HCT116 (cell line): ENCODE results near the gene RNPC3. TPM values are rescaled to one million over a fixed set of nuclear protein-coding genes. Genes with fewer than 3 reads are reported as not detected.
A peak's percentile ranks its signal among the peaks of the same experiment; 100 is the strongest.

Experiments used
- ATAC-seq: fragments of 200-7000 bp; cut with Tn5 transposase; 2 replicates; pipeline ENCODE4 v1.9.1; 2020; ENCODE audit warnings: mild to moderate bottlenecking, moderate library complexity
- BruUV-seq: library from RNA; stranded (reverse); fragments of 400-500 nt; replicated peaks from 2 replicates; lab custom pipeline; 2021; lab: Mats Ljungman, UMichigan
- CTCF ChIA-PET: fragments of 300-600 bp; sonication (Branson Sonifier 250); formaldehyde crosslinking; loops from one replicate; lab custom pipeline; 2021; ENCODE audit warnings: antibody characterized with exemption; lab: Charles Lee
- POLR2A ChIA-PET: fragments of 300-600, 350-600 bp; sonication (Branson Sonifier 250); formaldehyde crosslinking; loops from one replicate; lab custom pipeline; 2021; ENCODE audit warnings: antibody characterized with exemption; lab: Charles Lee
- RAD21 ChIA-PET, 2 experiments: fragments of 300-600 bp; sonication (Branson Sonifier 250); formaldehyde crosslinking; loops; one replicate each; lab custom pipeline; 2023; ENCODE audit warnings: low total read pairs in 2 of 2; ENCODE audit not compliant: uncharacterized antibody in 2 of 2, unreplicated experiment in 2 of 2, low non-redundant PET in 1 of 2; lab: Charles Lee
- DNase-seq: peaks from one replicate; pipeline ENCODE4 v3.0.0-alpha.2; 2010; ENCODE audit warnings: low read depth, low spot score
- H2AFZ ChIP-seq: fragments of 200-600 bp; shearing (Covaris generic), sonication (generic); 2 replicates; pipeline ENCODE4 v1.6.1; 2017; ENCODE audit warnings: low read depth, mixed run types, mixed read lengths, antibody characterized with exemption, low read length; ENCODE audit not compliant: poor library complexity, severe bottlenecking
- H3K27ac ChIP-seq: 2 replicates; pipeline ENCODE4 v1.5.1; 2012; ENCODE audit warnings: low read depth, low read length
- H3K27me3 ChIP-seq: fragments of 200-600 bp; sonication (generic); 2 replicates; pipeline ENCODE4 v1.6.1; 2016; ENCODE audit warnings: mixed run types, low read length, mixed read lengths; ENCODE audit not compliant: insufficient read depth
- H3K36me3 ChIP-seq, 2 experiments: fragments of 200-500 bp in 1 of 2; fragments of 200-600 bp in 1 of 2; sonication (Bioruptor generic) in 1 of 2; sonication (generic) in 1 of 2; 2 replicates each; pipeline versions ENCODE4 v1.5.1 to v1.6.1; 2014 to 2016; ENCODE audit warnings: low read length in 2 of 2, inconsistent platforms in 1 of 2, mixed read lengths in 1 of 2, mixed run types in 1 of 2; ENCODE audit not compliant: insufficient read depth in 2 of 2, control insufficient read depth in 1 of 2
- H3K4me1 ChIP-seq, 2 experiments: fragments of 200-600 bp in 1 of 2; sonication (generic) in 1 of 2; 2 replicates each; pipeline versions ENCODE4 v1.5.1 to v1.6.1; 2012 to 2017; ENCODE audit warnings: low read length in 2 of 2, inconsistent platforms in 1 of 2, mild to moderate bottlenecking in 1 of 2, mixed read lengths in 1 of 2, mixed run types in 1 of 2, moderate library complexity in 1 of 2; ENCODE audit not compliant: insufficient read depth in 2 of 2, control insufficient read depth in 1 of 2
- H3K4me2 ChIP-seq: fragments of 200-600 bp; sonication (generic); 2 replicates; pipeline ENCODE4 v1.6.1; 2017; ENCODE audit warnings: mixed run types, low read length, mixed read lengths
- H3K4me3 ChIP-seq, 2 experiments: fragments of 200-600 bp in 1 of 2; sonication (generic) in 1 of 2; replicated peaks in 1 of 2; 2 replicates each; pipeline ENCODE4 v1.5.1; 2011 to 2016; ENCODE audit warnings: low read length in 2 of 2, control low read depth in 1 of 2, low read depth in 1 of 2, mild to moderate bottlenecking in 1 of 2, mixed read lengths in 1 of 2, mixed run types in 1 of 2
- H3K79me2 ChIP-seq: fragments of 200-600 bp; sonication (generic); 2 replicates; pipeline ENCODE4 v1.6.1; 2017; ENCODE audit warnings: mild to moderate bottlenecking, mixed run types, low read length, moderate library complexity, mixed read lengths; ENCODE audit not compliant: insufficient read depth
- H3K9ac ChIP-seq: fragments of 200-600 bp; sonication (generic); 2 replicates; pipeline ENCODE4 v1.6.1; 2016; ENCODE audit warnings: low read length, mixed read lengths
- H3K9me2 ChIP-seq: fragments of 200-600 bp; sonication (generic), shearing (Covaris generic); 2 replicates; pipeline ENCODE4 v1.6.1; 2017; ENCODE audit warnings: mixed run types, mild to moderate bottlenecking, moderate library complexity; ENCODE audit not compliant: insufficient read depth
- H3K9me3 ChIP-seq, 2 experiments: fragments of 200-500 bp in 1 of 2; fragments of 200-600 bp in 1 of 2; sonication (Bioruptor generic) in 1 of 2; sonication (generic) in 1 of 2; 2 replicates each; pipeline ENCODE4 v1.6.1; 2014 to 2017; ENCODE audit warnings: low read length in 2 of 2, mixed read lengths in 2 of 2, inconsistent platforms in 1 of 2, low read depth in 1 of 2, mild to moderate bottlenecking in 1 of 2, mixed run types in 1 of 2, moderate library complexity in 1 of 2; ENCODE audit not compliant: control insufficient read depth in 1 of 2, insufficient read depth in 1 of 2
- H4K20me1 ChIP-seq: fragments of 200-600 bp; sonication (generic), shearing (Covaris generic); 2 replicates; pipeline ENCODE4 v1.6.1; 2017; ENCODE audit warnings: mixed run types, mild to moderate bottlenecking, moderate library complexity; ENCODE audit not compliant: insufficient read depth
- ATF3 ChIP-seq: IDR thresholded peaks from 2 replicates; pipeline ENCODE4 v1.6.1; 2012
- CBX3 ChIP-seq: IDR thresholded peaks from 2 replicates; pipeline ENCODE4 v1.6.1; 2012; ENCODE audit warnings: low read depth
- FOSL1 ChIP-seq: IDR thresholded peaks from 2 replicates; pipeline ENCODE4 v1.6.1; 2012; ENCODE audit warnings: low read depth
- JUND ChIP-seq: IDR thresholded peaks from 2 replicates; pipeline ENCODE4 v1.6.1; 2012
- MAX ChIP-seq: IDR thresholded peaks from 2 replicates; pipeline ENCODE4 v1.6.1; 2012
- POLR2A ChIP-seq: IDR thresholded peaks from 2 replicates; pipeline ENCODE4 v1.7.0; 2011; ENCODE audit warnings: borderline replicate concordance; ENCODE audit not compliant: insufficient read depth, insufficient read length; ENCODE audit errors: extremely low read depth
- POLR2AphosphoS5 ChIP-seq: IDR thresholded peaks from 2 replicates; pipeline ENCODE4 v1.6.1; 2011; ENCODE audit warnings: mild to moderate bottlenecking, low read depth, low read length, moderate library complexity
- RAD21 ChIP-seq: IDR thresholded peaks from 2 replicates; pipeline ENCODE4 v1.6.1; 2012; ENCODE audit warnings: low read depth, mild to moderate bottlenecking
- SIN3A ChIP-seq: IDR thresholded peaks from 2 replicates; pipeline ENCODE4 v1.6.1; 2012; ENCODE audit warnings: low read depth
- SP1 ChIP-seq: IDR thresholded peaks from 2 replicates; pipeline ENCODE4 v1.6.1; 2012; ENCODE audit warnings: low read depth
- YY1 ChIP-seq: IDR thresholded peaks from 2 replicates; pipeline ENCODE4 v1.6.1; 2011; ENCODE audit warnings: low read length, low read depth, moderate library complexity, mild to moderate bottlenecking; ENCODE audit not compliant: insufficient replicate concordance; ENCODE audit errors: extremely low read depth
- ZFX ChIP-seq: fragments of 450-650 bp; IDR thresholded peaks from 2 replicates; pipeline ENCODE4 v1.6.1; 2017
- ZNF274 ChIP-seq: fragments of 200-500 bp; sonication (Bioruptor generic); IDR thresholded peaks from 2 replicates; pipeline ENCODE4 v1.6.1; 2014; ENCODE audit warnings: mild to moderate bottlenecking, low read depth, low read length, inconsistent platforms
- intact Hi-C: fragments of 100-400 bp; cut with micrococcal nuclease; formaldehyde crosslinking; loops from 2 replicates; pipeline ENCODE4 v1.10.0; 2022
- total RNA-seq: library from RNA; stranded (reverse); gene quantifications from one replicate; pipeline ENCODE4 v1.2.1, GENCODE V29; 2021; ENCODE audit not compliant: unreplicated experiment
- TF ChIP-seq, protein P1 (sequence below), 3 experiments: fragments of 200-600 bp in 1 of 3; sonication (generic) in 1 of 3; IDR thresholded peaks in 2 of 3; conservative IDR thresholded peaks in 1 of 3; 2 replicates each; pipeline ENCODE4 v1.5.1; 2012 to 2017; ENCODE audit warnings: low read depth in 2 of 3, low read length in 2 of 3, antibody characterized with exemption in 1 of 3, borderline replicate concordance in 1 of 3, control low read depth in 1 of 3, mild to moderate bottlenecking in 1 of 3, mixed read lengths in 1 of 3, mixed run types in 1 of 3, moderate library complexity in 1 of 3; ENCODE audit not compliant: insufficient read depth in 1 of 3
- TF ChIP-seq, protein P2 (sequence below): IDR thresholded peaks from 2 replicates; pipeline ENCODE4 v1.6.1; 2011; ENCODE audit warnings: mild to moderate bottlenecking, low read length, moderate library complexity; ENCODE audit not compliant: insufficient replicate concordance; ENCODE audit errors: extremely low read depth
- TF ChIP-seq, protein P3 (sequence below): IDR thresholded peaks from 2 replicates; pipeline ENCODE4 v1.6.1; 2012; ENCODE audit warnings: low read depth

The RNPC3 gene
- total RNA-seq, 1 experiment from 2014 or later, result 11.1 TPM

DNA sequence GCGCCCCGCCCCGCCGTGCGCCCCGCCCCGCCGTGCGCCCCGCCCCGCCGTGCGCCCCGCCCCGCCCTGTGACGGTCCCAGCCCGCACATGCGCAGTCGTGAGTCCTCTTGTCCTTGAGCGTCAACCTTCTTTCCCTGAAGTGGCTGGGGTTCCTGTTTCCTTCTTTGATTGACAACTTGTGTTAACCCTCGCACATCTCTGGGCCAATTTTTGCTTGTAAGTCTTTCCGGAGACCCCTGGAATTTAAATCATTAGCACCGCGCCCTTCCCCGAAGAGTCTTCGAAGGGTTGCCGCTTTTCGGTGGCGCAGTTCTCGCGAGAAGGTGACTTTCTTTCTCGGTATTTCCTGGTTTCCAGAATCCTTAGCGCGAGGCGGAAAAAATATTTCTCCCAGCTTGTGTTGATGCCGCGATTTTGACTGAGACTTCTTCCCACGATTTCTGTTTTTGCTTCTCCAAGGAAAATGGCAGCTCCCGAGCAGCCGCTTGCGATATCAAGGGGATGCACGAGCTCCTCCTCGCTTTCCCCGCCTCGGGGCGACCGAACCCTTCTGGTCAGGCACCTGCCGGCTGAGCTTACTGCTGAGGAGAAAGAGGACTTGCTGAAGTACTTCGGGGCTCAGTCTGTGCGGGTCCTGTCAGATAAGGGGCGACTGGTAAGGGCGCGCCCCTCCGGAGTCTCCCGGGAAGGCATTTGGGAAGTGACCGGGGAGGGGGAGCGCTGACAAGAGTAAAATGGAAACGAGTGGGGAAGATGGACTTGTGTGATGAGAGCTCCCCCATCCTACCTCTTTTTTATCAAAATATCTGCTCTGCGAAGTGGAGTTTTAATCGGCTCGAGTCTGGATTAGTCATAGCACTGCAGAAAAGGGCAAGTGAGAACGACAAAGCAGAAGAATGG is at the start of gene RNPC3 (continued):
- TF ChIP-seq MAX (peak; percentile 65), YY1 (peak; percentile 52), SP1 (peak; percentile 27; the same call in 1 of the 2 replicates), POLR2AphosphoS5 (peak; percentile 70), FOSL1 (no peak), JUND (no peak; the same call in 1 of the 2 replicates)

GRCh38 chr1:103477101-103477500 is 48.4 kb upstream of the RNPC3 start:
- TF ChIP-seq CBX3 (no peak), POLR2A (no peak), SIN3A (no peak), ZFX (no peak), RAD21 (no peak), ZNF274 (no peak), POLR2AphosphoS5 (no peak), ATF3 (no peak), MAX (no peak)
- TF ChIP-seq, protein P1, sequence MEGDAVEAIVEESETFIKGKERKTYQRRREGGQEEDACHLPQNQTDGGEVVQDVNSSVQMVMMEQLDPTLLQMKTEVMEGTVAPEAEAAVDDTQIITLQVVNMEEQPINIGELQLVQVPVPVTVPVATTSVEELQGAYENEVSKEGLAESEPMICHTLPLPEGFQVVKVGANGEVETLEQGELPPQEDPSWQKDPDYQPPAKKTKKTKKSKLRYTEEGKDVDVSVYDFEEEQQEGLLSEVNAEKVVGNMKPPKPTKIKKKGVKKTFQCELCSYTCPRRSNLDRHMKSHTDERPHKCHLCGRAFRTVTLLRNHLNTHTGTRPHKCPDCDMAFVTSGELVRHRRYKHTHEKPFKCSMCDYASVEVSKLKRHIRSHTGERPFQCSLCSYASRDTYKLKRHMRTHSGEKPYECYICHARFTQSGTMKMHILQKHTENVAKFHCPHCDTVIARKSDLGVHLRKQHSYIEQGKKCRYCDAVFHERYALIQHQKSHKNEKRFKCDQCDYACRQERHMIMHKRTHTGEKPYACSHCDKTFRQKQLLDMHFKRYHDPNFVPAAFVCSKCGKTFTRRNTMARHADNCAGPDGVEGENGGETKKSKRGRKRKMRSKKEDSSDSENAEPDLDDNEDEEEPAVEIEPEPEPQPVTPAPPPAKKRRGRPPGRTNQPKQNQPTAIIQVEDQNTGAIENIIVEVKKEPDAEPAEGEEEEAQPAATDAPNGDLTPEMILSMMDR (IDR thresholded peaks at IDR 0.05 in 2 of 3, conservative IDR thresholded peaks at IDR 0.05 in 1 of 3; ENCODE audit: borderline replicate concordance in 1 of 3, insufficient read depth in 1 of 3, low read depth in 2 of 3, low read length in 2 of 3), result no peak
- TF ChIP-seq, protein P2, sequence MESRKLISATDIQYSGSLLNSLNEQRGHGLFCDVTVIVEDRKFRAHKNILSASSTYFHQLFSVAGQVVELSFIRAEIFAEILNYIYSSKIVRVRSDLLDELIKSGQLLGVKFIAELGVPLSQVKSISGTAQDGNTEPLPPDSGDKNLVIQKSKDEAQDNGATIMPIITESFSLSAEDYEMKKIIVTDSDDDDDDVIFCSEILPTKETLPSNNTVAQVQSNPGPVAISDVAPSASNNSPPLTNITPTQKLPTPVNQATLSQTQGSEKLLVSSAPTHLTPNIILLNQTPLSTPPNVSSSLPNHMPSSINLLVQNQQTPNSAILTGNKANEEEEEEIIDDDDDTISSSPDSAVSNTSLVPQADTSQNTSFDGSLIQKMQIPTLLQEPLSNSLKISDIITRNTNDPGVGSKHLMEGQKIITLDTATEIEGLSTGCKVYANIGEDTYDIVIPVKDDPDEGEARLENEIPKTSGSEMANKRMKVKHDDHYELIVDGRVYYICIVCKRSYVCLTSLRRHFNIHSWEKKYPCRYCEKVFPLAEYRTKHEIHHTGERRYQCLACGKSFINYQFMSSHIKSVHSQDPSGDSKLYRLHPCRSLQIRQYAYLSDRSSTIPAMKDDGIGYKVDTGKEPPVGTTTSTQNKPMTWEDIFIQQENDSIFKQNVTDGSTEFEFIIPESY, result no peak
- TF ChIP-seq, protein P3, sequence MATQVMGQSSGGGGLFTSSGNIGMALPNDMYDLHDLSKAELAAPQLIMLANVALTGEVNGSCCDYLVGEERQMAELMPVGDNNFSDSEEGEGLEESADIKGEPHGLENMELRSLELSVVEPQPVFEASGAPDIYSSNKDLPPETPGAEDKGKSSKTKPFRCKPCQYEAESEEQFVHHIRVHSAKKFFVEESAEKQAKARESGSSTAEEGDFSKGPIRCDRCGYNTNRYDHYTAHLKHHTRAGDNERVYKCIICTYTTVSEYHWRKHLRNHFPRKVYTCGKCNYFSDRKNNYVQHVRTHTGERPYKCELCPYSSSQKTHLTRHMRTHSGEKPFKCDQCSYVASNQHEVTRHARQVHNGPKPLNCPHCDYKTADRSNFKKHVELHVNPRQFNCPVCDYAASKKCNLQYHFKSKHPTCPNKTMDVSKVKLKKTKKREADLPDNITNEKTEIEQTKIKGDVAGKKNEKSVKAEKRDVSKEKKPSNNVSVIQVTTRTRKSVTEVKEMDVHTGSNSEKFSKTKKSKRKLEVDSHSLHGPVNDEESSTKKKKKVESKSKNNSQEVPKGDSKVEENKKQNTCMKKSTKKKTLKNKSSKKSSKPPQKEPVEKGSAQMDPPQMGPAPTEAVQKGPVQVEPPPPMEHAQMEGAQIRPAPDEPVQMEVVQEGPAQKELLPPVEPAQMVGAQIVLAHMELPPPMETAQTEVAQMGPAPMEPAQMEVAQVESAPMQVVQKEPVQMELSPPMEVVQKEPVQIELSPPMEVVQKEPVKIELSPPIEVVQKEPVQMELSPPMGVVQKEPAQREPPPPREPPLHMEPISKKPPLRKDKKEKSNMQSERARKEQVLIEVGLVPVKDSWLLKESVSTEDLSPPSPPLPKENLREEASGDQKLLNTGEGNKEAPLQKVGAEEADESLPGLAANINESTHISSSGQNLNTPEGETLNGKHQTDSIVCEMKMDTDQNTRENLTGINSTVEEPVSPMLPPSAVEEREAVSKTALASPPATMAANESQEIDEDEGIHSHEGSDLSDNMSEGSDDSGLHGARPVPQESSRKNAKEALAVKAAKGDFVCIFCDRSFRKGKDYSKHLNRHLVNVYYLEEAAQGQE, result no peak
- H3K27me3 ChIP-seq, result no peaks in the 10 kb centered on the region
- intact Hi-C loops, result no loop called here

More at GRCh38 chr1:103477101-103477500, 48.4 kb upstream of the RNPC3 start:
- H3K36me3 ChIP-seq, result no peaks in the 10 kb centered on the region
- H3K4me1 ChIP-seq, result no peaks in the 10 kb centered on the region
- DNase-seq (no peak), ATAC-seq (no peak)
- POLR2A ChIA-PET, result no interaction called here
- no peaks in the 10 kb centered on the region for H3K9me2 ChIP-seq
- no TSS peak for BruUV-seq
- no peak overlapping the region for H3K4me2 ChIP-seq
- H3K4me3 ChIP-seq, result no peak overlapping the region
- CTCF ChIA-PET, result interaction anchor here (1.1 kb wide), 1 partner anchor 16 kb away, joined by 3 read pairs; no protein-coding TSS in a partner anchor
- RAD21 ChIA-PET, result no interaction called here
- no peak overlapping the region for H2AFZ ChIP-seq
- no peaks in the 10 kb centered on the region for H4K20me1 ChIP-seq
- H3K9me3 ChIP-seq, result no peaks in the 10 kb centered on the region
- no peaks in the 10 kb centered on the region for H3K79me2 ChIP-seq
- no peak overlapping the region for H3K9ac ChIP-seq
- H3K27ac ChIP-seq, result no peak overlapping the region
